HG03060 (cell line): ENCODE measurements around the gene ANO9.
"Not testable (repeated sequence)": the region's sequence is repeated elsewhere in the genome, so short reads cannot be mapped to it uniquely, and the experiment has no call there.

Experiments
- ATAC-seq: cut with Tn5 transposase; IDR thresholded peaks from one replicate; pipeline ENCODE4 v1.9.1; 2021; ENCODE audit warnings: low read depth, moderate number of reproducible peaks; ENCODE audit not compliant: unreplicated experiment

ANO9 gene

GRCh38 chr11:438101-438844 is 3.5 kb downstream of the ANO9 start:
- ATAC-seq = no peak

GRCh38 chr11:437228-437870 is 4.5 kb downstream of the ANO9 start:
- no peak for ATAC-seq

GRCh38 chr11:434999-435740 is 6.6 kb downstream of the ANO9 start:
- not testable (repeated sequence) for ATAC-seq

DNA sequence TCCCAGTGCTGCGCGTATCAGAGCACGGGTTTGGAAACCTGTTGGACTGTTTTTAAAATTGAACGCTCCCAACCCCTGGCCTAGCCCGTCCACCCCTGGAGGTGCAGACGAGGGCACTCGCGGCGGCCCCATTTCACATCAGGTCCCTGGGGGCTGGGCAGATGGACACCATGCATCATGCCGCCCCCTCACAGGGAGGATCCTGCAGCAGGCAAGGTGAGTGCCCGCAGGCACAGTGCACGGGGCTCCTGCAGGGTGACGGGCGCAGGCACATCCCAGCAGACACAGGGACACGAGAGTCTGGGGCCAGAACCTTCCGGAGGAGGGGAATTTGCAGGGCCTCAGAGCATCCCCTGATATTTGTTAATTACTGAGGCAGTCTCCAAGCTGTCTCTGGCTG is 7.3 kb downstream of the ANO9 start:
- ATAC-seq = no peak

GRCh38 chr11:433641-434040 is 8.2 kb downstream of the ANO9 start:
- no peak for ATAC-seq

GRCh38 chr11:433111-433510 is 8.7 kb downstream of the ANO9 start:
- ATAC-seq = no peak

- no peak for ATAC-seq
These were observed 9.2 kb downstream of the ANO9 start for GRCh38 chr11:432501-433100.

DNA sequence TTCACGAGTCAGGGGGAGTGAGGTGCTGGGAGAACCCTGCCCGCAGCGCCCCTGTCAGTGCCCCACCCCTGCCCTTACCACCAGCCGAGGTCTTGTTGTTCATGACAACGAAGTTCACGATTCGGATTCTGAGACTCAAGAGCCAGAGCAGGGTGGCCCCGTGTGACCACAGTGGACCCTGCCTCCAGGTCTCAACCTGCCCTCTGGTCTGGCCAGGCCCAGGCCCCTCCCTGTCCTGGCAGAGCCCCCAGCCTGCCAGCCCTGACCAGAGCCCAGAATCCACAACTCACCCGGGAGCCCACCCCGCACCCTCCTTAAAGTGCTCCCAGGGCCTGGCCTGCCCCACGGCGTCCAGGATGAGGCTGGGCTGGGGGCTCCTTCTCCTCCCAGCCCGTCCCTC is 9.9 kb downstream of the ANO9 start:
- no peak for ATAC-seq

- ATAC-seq = no peak
These were observed 11.8 kb downstream of the ANO9 start for GRCh38 chr11:429931-430456.

DNA sequence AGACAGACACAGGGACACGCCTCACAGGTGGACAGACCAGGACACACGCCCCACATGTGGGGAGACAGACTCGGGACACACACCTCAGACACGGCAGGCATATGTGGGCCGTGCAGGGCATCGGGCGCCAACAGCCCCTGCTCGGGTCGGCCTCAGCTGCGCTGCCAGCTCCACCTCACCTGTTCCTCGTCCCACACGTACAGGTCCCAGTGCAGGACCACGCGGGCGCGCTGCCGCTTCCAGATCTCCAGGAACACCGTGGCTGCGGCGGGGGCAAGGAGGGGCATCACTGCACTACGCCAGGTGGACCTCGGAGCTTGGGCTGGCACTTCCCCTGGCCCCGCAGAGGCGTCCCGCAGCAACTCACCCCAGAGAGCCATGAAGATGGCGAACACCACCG is 12.4 kb downstream of the ANO9 start:
- no peak for ATAC-seq

- no peak for ATAC-seq
These were observed 13.5 kb downstream of the ANO9 start for GRCh38 chr11:428295-428694.

DNA sequence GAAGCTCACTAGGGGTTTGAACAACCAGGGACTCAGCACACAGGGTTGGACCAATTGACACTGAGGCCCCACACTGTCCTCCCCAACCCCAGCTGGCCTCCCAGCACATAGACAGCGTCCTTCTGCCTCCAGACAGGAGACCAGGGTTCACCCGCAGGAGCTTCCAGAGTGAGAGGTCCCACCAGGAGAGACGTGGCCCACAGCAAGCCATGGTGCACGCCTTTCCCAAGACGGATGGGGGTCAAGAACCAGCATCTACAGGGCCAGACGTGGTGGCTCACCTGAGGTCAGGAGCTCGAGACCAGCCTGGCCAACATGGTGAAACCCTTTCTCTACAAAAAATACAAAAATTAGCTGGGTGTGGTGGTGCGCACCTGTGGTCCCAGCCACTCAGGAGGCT is 15.0 kb downstream of the ANO9 start:
- no peak for ATAC-seq

- no peak for ATAC-seq
These were observed 16.5 kb downstream of the ANO9 start for GRCh38 chr11:425301-425700.

DNA sequence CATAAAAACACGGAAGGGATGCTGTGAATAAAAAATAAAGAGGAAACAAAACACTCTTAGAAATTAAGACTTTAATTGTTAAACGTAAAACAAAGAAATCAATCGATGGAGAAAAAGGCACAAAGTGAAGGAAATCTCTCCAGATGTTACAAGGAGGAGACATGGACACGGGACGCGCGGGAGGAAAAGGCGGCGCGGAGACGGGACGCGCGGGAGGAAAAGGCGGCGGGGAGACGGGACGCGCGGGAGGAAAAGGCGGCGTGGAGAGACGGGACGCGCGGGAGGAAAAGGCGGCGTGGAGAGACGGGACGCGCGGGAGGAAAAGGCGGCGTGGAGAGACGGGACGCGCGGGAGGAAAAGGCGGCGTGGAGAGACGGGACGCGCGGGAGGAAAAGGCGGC is 17.0 kb downstream of the ANO9 start:
- not testable (repeated sequence) for ATAC-seq

DNA sequence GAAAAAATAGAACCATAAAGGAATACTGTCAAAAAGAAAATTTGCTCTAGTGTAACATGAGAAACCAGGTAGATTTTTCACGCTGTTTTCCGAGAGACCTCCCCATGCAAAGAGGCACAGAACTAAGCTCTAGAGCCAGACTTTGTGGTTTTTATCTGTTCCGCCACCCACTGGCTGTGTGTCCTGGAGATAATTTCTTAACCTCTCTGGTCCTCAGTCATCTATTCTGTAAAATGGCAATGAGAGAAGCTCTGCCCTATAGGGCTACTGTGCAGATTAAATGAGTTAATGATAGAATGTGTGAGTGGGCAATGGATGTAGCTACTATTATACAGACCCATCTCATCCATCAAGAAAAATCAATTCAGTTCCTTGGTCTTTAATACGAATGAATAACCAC is 17.6 kb downstream of the ANO9 start:
- ATAC-seq = no peak

DNA sequence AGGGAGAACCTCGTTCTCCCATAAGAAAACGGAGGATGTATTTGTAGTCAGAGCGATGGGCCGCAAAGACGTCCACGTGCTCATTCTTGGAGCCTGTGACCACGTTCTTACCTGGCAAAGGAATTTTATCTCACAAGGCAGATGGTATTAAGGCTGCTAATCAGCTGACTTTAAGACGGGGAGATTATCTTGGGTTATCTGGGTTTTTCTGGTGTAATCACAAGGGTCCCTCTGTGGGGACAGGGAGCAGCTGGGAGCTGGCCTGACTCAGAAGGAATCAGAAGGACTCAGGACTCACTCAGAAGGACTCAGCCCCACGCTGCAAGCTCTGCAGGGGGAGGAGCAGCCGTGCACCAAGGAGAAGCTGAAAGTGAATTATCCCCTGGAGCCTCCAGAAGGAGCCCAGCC is 19.6 kb downstream of the ANO9 start:
- no peak for ATAC-seq

GRCh38 chr11:420911-421321 is 20.9 kb downstream of the ANO9 start:
- no peak for ATAC-seq

DNA sequence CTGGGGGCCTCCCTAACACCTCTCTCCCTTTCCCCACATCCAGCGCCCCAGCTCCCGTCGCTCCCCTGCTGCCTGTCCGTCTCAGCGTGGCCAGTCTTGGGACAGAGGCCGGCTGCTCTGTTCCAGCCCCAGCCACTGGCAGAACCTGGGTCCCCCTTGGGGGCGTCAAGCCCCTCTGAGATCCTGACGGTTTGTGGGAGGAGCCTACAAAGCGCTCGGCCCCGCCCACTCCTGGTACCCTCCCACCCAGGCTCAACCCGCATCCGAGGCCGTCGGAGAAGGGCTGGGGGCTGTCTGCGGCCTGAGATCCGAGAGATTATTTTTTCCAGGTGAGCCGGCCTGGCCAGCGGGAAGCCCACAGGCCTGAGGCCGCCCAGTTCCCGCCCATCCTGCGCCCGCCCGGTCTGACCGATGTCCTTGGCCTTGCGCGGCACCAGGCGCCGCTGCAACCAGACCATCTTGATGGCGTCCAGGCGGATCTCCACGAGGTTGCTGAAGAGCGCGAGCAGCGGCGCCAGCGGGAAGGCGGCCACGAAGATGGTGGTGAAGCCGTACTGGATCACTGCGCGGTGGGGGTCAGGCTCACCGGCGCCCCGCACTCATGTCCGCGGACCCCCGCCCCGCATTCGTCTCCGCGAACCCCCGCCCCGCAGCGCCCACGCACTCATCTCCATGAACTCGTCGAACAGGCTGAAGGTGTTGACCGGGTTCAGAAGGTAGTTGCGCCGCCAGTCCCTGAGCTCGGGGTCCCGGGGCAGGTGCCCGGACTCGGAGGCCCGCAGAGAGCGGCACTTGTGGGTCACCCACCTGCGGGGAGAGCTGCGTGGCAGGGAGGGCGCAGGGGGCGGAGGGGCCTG is 21.5 kb downstream of the ANO9 start:
- no peak for ATAC-seq

DNA sequence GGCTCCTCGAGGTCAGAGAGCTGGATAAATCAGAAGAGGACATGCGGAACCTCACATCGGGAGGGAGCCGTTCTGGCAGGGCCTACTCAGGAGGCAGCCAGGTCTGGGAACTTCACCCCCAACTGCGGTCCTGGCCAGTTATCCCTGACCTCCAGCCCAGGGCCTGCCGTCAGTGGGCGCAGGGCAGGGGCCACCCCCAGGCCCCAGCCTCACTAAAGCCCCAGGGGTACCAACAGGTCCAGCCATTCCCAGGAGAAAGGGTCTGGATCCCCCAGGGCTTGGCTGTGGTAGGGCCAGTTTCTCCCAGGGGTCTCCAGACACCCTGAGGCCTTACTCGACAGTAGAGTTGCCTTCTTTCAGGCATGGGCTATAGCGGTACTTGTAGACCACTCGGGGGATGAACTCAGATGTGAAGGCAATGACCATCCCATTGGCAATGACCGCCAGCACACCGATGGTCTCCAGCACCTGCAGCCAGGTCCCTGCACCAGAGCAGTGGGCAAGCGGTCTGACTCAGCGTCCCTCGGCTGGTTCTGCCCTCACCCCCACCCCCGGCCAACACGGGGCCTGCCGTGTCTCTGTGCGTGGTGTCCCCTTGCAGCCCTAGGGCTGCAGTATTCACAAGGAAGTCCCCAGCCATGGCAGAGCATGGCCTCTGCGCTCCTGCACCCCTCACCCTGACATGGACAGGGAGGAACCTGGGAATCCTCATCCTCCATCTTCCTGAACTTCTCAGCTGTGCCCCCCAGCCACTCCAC is 22.4 kb downstream of the ANO9 start:
- no peak for ATAC-seq
